Stimulated activated CD8-positive, alpha-beta memory T cell treated with anti-CD3 and anti-CD28 coated beads, Interleukin-2, amount 100 ng/mL, for 1 hour (primary cell): ENCODE measurements around the gene DDTL.

Experiments
- DNase-seq, 2 donors: peaks; one replicate each; pipeline ENCODE4 v3.0.0-alpha.2; 2020; ENCODE audit warnings: low read depth in 2 of 2

The DDTL gene

DNA sequence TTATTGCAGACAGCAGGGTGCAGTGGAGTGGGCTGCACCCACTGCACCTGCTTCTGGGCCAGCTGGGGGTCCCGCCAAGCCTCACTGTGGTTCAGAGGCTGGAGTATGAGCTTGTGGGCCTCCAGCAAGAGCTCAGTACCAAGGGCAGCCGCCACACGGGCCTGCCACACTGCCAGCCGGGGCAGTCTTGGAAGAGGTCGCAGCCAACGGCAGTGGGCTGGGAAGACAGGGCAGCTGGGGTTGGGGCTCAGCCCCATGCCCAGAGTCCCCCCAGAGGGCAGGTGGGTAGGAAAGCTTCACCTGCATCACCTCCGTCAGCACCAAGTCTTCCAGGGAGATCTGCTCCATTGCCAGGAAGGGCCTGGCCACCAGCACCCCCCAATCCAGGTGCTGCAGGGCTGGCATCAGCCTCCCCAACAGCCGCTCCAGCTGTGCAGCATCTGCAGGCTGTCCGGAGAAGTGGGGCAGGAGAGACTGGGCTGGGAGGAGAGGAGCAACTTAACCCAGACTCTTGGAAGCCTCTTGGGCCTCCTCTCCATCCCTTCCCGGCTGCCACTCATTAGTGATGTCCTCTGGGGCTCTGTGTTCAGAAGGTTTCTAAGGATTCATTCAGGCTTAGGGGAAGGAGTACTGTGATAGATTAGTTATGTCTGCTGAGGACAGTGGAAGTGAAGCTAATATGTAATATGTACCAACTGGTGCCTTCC, 39.7 kb downstream of the DDTL start:
- no peak for DNase-seq

- DNase-seq, result no peak
Measured at GRCh38 chr22:24006914-24007214, 40.2 kb downstream of the DDTL start.

- DNase-seq, result no peak
Measured at GRCh38 chr22:24007253-24008021, 40.7 kb downstream of the DDTL start.

DNA sequence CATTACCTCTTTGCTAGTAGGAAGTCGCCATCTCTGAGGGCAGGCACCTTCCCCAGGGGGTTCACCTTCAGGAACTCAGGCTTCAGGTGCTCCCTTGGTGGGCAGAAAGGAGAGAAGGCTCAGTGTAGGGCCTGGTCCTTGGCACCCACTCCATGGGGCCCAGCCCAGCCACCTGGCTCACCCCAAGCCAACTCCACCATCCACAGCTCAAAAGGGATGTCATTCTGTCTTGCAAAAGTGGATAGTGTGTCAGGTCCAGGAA, 41.3 kb downstream of the DDTL start:
- no peak for DNase-seq

DNA sequence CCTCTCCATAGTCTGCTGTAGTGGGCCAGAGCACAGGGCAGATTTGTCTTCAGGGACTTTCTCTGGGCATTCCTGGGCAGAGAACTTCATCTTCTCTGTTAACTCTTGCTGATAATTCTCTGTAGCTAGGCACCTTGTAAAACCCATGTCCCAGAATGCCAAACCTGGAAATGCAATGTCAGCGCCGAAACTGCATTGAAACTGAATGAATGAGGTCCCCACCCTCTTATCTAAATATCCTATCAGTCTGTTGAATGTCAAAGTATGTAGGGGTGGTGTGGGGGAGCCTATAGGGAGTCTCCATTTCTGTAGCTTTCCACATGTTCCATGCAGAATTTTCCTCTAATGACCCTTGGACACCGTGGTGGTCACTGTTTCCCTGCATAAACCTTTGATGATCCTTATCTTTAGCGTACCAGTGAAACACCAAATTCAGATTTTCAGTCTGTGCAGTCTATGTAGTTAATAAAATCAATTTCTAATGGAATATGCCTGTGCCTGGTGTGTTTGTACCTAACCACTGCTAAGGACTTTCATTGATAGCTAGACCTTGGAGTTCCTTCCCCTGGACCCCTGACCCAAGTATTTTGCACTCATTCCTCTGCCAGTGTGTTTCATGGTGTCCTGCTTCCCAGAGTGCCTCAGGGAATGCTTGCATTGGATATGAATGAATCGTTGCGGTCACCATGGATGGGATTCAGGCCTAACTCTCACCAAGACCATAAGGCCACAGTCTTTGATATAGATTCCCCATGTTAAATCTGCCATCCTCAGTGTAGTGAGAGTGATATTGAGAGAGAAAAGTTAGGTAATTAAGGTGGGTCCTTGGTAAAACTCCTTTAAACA, 41.9 kb downstream of the DDTL start:
- no peak for DNase-seq

GRCh38 chr22:24009227-24010017, 42.7 kb downstream of the DDTL start:
- no peak for DNase-seq

- no peak for DNase-seq
Measured at GRCh38 chr22:24010018-24010391, 43.3 kb downstream of the DDTL start.

- DNase-seq, result no peak
Measured at GRCh38 chr22:24011735-24012068, 45.0 kb downstream of the DDTL start.

DNA sequence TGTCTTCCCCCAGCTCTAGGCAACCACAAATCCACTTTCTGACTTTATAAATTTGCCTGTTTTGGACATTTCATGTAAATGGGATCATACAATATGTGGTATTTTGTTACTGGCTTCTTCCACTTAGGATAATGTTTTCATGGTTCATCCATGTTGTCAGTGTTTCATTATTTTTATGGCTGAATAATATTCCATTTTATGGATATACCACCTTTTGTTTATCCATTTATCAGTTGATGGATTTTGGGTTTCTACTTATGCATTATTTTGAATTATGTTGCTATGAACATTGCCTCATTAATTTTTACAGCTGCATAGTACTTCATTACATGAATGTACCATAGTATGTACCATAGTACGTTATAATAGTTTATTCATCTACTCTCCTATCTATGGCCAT, 49.5 kb downstream of the DDTL start:
- DNase-seq, result no peak

DNA sequence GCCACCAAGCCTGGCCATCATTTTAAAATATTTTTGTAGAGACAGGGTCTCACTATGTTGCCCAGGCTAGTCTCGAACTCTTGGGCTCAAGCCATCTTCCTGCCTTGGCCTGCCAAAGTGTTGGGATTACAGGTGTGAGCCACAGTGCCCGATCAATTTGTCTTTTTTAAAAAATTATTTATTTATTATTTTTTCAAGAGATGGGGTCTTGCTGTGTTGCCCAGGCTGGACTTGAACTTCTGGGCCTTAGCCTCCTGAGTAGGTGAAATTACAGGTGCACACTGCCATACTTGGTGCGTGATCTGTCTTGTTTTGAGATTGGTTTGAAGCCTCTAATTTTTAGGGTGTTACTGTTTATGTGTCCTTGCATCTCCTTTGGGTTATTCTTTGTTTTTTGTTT, 54.6 kb downstream of the DDTL start:
- DNase-seq, result no peak
